KOPT-K1 (cell line): ENCODE data around the gene ECE1.

Experiments
- H3K27ac ChIP-seq: fragments of 200-600 bp; sonication (generic); 2 replicates; pipeline ENCODE4 v1.5.1; 2016; ENCODE audit warnings: antibody characterized with exemption, mild to moderate bottlenecking, low read depth, low read length; ENCODE audit not compliant: poor library complexity, severe bottlenecking
- H3K36me3 ChIP-seq: fragments of 200-600 bp; sonication (generic); 2 replicates; pipeline ENCODE4 v1.5.1; 2017; ENCODE audit warnings: antibody characterized with exemption, mild to moderate bottlenecking, low read length, moderate library complexity; ENCODE audit not compliant: insufficient read depth
- H3K9me3 ChIP-seq: fragments of 200-600 bp; sonication (generic); 2 replicates; pipeline ENCODE4 v1.5.1; 2017; ENCODE audit warnings: antibody characterized with exemption, low read length, mild to moderate bottlenecking; ENCODE audit not compliant: insufficient read depth, poor library complexity, severe bottlenecking

Gene ECE1

DNA sequence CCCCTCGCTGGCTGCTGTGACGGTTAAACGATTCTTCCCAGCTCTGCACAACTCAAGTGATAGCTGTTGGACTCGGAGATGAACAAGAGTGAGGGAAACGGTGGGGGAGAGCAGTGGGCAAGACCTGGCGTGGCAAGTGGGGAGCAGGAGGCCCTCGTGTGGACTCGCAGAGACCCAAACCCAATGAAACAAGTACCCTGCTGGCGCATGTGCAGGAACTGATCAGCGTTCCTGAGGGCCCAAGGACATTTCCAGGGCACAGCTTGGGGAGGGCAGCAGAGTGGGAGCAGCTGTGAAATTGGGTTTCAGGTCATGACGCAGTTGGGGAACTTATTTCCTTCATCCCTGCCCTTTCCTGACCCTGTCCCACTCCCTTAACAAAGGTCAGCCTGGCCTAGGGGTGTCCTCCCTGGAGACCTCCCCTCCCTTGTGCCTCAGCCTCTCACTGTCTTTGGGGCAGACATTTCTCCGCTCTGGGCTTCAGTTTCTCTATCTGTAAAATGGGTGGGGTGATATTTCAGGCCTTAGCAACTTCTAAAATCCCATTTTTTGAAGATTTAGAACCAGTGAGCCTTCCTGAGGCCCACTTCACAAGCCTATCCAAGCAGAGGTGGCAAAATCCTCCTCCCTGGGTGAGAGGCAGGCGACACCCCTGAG, 27.9 kb upstream of the ECE1 start:
- Histone ChIP-seq H3K36me3 (no peaks in the 10 kb centered on the region), H3K9me3 (no peaks in the 10 kb centered on the region), H3K27ac (no peak overlapping the region)

DNA sequence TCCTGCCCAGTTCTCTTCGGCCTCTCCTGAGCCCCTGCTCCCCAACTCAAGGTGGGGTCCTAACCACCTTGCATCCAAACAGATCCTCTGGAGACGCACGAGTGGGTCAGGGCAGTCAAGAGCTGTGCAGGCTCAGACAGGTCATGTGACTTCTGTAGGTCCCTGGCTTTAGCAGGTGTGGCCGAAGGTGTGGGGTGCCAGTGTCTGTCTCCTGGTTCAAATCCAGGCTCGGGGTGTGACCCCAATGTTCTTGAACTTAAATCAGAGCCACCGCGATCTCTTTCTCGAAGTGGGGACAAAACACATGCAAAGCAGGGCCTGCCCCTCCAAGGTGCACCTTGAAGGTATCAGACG, 27.4 kb upstream of the ECE1 start:
- no peaks in the 10 kb centered on the region for H3K9me3 ChIP-seq
- no peaks in the 10 kb centered on the region for H3K36me3 ChIP-seq
- no peak overlapping the region for H3K27ac ChIP-seq

DNA sequence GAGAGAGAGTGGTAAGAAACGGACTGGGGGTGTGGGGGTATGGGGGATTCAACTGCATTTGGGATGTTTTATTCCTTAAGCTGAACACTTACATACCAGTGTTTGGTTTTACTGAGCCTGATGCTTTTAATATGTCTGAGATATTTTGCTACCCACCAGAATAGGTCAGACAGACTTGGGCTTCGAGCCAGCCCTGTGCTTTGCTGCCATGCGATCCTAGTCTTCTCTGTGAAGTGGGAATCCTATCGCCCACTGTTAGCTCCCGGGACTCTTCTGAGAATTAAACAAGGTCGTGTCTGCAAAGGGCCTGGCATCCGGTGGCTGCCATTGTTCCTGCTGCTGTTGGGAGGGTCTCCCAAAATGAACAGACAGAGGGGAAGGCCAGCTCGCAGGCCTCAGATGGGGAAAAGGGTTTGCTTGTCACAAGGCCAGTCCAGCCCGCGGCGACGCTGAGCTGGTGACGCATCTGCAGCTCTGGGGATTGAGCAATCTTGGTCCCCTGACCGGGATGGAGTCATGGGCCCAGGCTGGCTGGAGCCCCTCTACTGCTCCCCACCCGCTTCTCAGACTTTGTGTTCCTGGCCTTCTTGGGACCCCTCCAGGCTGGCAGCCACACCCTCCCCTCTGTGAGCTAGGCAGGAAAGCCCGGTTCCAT, 26.9 kb upstream of the ECE1 start:
- no peaks in the 10 kb centered on the region for H3K36me3 ChIP-seq
- H3K27ac ChIP-seq = no peak overlapping the region
- H3K9me3 ChIP-seq = no peaks in the 10 kb centered on the region

DNA sequence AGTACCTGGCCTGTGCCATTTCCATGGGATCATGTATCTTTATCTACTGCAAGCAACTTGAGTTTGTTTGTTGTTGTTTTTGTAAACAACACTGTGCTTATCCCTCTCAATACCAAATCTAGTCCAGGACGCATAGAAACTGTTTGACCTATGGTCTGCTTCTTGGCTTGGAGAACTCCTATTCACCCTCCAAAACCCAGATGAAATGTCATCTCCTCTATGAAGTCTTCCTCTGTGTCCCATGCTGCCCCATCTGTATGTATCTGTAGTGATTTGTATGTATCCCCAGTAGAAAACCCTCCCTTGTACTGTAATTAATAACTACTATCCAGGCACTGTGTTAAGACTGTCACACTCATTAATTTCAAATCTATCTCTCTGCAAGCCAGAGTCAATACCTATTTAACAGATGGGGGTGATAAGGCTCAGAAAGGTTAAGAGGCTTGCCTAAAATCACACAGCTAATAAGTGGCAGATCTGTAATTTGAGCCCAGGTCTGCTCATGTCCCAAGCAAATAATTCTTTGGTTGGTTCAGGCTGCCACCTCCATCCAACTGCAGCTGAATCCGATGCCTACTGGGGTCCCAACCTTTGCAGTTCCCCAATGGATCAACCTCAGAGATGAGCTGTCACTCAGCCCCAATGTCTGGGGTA, 24.6 kb upstream of the ECE1 start:
- Histone ChIP-seq H3K36me3 (no peaks in the 10 kb centered on the region), H3K27ac (no peak overlapping the region), H3K9me3 (no peaks in the 10 kb centered on the region)

DNA sequence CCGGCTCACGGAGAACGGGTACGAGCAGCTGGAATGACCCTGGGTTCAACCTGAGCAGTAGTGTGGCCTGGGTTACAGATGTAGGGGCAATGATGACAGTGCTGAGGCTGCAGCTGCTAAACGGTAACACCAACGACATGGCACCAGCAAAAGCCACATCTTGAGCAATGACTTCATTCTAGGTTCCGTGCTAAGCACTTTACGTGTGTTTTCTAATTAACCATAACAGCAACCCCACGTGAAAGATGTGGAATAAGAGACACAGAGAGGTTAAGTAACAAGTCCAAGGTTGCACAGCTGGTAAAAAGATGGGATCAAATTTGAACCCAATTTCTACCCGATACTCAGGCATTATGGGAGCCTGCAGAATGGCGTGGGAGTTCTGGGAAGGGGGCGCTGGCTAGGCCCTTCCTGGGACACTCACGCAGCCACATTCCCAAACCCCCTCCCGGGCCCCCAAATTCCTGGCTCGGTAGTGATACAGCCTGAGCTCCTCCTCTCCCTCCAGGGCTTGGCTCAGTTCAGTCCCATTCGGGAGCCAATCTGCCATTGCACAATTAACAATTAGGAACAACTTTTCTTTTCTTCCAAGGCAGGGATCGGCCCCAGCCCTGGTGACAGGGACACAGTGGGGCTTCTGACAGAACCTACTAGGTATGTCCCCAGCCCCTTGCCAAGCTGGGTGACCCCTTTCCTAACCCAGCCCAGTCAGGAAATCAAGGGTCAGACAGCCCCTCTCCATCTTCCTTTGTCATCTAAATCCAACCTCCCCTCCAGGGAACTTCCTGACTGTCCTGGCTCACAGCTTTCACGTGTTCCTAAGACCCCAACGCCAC, 23.8 kb upstream of the ECE1 start:
- Histone ChIP-seq H3K27ac (no peak overlapping the region), H3K36me3 (no peaks in the 10 kb centered on the region), H3K9me3 (no peaks in the 10 kb centered on the region)

DNA sequence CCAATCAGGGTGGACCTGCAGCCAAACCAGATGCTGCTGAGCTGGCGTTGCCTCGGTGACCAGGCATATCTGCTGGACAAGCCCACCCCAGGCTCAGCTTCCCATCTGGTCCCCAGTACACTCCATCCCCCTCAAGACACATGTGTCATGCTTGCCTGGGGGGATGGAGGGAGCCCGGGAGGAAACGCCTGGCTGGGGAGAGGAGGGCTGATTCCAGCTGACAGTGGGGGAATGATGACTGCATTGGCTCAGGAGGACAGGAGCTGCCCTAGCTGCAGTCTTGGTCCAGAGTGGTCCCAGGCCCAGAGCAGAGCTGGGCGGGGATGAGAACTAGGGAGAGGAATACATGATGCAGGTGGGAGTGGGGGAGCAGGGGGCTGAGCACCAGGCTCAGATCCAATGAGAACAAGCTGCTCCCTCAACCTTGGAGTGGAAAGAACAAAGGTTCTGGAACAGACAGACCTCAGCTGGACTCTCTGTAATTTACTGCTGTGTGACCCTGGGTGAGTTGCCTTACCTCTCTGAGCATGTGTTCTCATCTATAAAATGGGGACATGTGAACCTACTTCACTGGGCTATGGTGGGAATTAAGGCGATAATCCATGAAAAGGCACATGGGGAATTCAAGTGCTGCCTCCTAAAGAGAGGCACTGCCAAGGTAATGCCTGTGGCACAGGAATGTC, 23.1 kb upstream of the ECE1 start:
- no peak overlapping the region for H3K27ac ChIP-seq
- no peaks in the 10 kb centered on the region for H3K36me3 ChIP-seq
- H3K9me3 ChIP-seq = no peaks in the 10 kb centered on the region

DNA sequence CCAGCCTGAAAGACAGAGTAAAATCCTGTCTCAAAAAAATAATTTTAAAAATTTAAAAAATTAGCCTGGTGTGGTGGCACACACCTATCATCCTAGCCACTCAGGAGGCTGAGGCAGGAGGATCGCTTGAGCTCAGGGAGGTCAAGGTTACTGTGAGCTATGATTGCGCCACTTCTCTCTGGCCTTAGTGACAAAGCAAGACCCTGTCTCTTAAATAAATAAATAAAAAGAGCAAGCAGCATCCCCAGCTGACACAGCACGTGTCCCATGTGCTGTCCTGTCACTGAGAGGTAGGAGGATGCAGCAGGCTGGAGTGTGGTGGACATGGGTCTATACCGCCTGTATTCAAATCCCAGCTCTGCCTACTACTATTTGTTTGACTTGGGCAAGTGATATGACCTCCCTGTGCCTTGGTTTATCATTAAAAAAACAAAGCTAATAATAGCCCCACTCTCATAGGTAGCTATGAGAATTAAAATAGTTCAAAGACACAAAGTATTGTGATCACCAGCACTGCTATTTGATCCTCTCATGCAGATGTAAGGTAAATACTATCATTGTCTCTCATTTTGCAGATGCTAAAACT, 22.2 kb upstream of the ECE1 start:
- no peaks in the 10 kb centered on the region for H3K36me3 ChIP-seq
- no peak overlapping the region for H3K27ac ChIP-seq
- no peaks in the 10 kb centered on the region for H3K9me3 ChIP-seq

DNA sequence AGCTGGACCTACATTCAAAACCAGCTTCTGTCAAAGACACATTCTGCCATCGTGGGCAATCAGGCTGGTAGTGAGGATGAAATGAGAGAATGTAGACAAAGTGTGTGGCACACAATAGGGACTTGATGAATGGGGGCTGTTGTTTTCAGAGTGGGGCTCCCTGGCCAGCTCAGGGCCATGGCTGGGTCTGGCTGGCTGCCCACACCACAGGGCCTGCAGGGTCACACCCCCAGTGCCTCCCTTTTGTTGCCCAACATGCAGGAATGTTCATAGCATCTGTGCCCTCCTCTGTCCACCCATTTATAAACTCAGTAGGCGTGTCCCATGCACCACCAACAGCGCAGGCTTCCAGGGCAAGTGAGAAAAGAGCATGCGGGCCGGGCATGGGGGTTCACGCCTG, 20.8 kb upstream of the ECE1 start:
- Histone ChIP-seq H3K27ac (no peak overlapping the region), H3K36me3 (no peaks in the 10 kb centered on the region), H3K9me3 (no peaks in the 10 kb centered on the region)

DNA sequence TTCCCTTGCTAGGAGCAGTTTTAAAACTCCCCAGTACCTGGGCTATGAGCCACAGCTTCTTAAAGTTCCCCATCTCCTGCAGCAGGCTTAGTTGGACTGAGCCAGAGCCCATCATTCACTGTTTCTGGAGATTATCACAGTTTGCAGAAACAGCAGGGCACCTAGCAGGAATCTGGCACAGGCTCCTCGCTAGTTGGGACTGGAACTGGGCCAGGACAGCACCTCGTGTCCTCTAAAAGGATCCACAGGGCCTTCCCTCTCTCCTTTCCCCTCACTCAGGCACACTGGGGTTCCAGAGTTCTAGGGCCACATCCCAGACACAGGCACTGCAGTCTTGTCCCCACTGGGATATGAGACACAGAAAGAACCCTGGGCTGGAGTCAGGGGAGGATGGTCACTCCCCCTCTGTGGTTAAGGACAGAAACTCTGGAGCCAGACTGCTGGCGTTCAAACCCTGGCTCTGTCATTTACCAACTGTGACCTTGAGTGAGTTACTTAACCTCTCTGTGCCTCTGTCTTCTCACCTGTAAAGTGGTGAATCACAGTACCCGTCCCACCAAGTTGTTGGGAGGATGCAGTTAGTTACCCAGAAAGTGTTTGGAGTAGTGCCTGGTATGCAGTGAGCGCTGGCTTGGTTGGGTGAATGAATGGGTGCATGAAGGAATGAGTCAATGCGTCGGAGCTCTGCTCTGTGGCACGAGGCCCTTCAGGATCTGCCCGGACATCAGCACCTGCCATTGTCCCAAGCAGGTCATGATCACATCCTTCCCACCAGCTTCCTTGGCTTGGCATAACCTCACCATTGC, 18.8 kb upstream of the ECE1 start:
- Histone ChIP-seq H3K27ac (no peak overlapping the region), H3K36me3 (no peaks in the 10 kb centered on the region), H3K9me3 (no peaks in the 10 kb centered on the region)

DNA sequence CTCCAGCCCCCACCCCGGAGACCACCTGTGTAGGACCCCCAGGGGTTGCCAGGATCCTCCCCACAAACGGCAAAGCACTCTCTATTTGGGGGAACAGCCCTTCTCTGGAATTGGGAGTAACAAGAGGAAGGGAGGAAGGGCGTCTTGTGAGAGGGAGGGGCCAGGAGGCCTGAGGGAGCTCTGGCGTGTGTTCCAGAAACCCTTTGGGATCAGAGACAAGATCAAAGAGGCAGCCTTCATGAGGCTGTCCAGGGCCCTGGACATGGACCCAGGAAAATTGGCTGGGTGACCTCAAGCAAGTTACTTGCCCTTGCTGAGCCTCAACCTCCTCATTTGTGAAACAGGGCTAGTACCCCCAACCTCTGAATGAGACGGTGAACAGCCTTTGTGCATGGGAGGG, 18.1 kb upstream of the ECE1 start:
- Histone ChIP-seq H3K27ac (no peak overlapping the region), H3K36me3 (no peaks in the 10 kb centered on the region), H3K9me3 (no peaks in the 10 kb centered on the region)

DNA sequence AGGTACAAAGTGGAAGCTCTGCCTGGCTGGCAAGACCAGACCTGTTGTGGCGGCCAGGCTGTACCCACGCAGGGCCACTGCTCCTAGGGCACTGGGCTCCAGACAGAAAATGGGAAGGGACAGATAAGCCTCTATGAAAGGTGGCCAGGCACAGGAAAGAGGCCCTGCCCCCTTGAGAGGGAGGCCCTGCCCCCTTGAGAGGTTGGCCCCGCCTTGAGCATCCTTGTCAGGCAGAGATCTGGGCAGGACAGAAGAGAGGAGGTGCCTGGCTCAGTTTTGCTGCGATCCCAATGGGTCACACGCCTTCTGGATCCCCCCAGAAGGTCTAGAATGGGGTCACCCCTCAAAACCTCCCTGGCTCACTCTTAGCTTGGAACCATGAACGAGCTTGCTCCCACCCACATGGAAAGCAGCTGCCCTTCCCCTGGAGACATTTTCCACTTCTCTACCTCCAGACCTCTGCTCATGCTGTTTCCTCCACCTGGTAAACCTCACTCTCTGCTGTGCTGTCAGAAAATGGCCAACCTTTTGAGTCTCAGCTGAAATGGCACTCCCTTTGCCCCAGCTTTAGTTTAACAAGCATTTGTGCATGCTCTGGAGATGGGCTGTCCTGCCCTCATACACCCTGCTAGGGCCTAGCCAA, 17.5 kb upstream of the ECE1 start:
- Histone ChIP-seq H3K27ac (no peak overlapping the region), H3K9me3 (no peaks in the 10 kb centered on the region), H3K36me3 (no peaks in the 10 kb centered on the region)

DNA sequence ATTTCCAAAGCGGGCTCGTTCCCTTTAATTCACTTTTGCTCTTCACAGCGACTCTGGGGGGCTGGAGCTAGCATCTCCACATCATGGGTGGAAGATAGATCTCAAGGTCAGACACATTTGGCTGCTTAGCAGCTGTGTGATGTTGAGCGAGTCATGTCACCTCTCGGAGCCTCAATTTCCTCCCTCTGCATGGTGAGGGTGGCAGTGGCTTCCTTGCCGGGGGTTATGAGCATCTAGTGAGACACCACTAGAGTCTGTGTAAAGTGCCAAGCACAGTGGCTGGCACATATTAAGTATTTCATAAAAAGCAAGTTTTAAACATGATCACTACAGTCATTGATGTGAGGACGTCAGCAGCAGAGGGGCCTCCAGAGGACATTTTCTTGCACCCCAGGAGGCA, 16.9 kb upstream of the ECE1 start:
- Histone ChIP-seq H3K36me3 (no peaks in the 10 kb centered on the region), H3K9me3 (no peaks in the 10 kb centered on the region), H3K27ac (no peak overlapping the region)

DNA sequence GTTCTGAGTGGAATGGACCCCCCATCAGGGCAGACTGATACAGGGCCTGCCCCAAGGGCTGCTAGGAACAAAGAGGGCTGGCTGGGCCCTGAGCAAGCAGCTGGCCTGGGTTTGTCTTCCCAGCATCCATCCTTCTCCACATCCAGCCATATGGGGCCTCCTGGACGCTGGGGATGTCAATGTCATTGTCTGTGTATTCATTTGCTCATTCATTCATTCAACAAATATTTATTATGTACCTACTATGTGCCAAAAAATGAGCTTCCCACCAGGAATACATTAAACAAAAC, 15.6 kb upstream of the ECE1 start:
- Histone ChIP-seq H3K27ac (no peak overlapping the region), H3K9me3 (no peaks in the 10 kb centered on the region), H3K36me3 (no peaks in the 10 kb centered on the region)
